Esophagus squamous epithelium (tissue), 4 donors: ENCODE data around the gene COTL1.

Source experiments
- POLR2A ChIP-seq, 4 donors: fragments of 450-650 bp; IDR thresholded peaks; one replicate each; pipeline ENCODE4 v1.6.1; 2017; ENCODE audit warnings: antibody characterized with exemption in 4 of 4, mild to moderate bottlenecking in 4 of 4, moderate library complexity in 3 of 4
- TF ChIP-seq, protein P1 (sequence below), 6 experiments: fragments of 450-650 bp in 4 of 6; fragments of 200-600 bp in 2 of 6; sonication (generic) in 2 of 6; IDR thresholded peaks; one replicate each; pipeline ENCODE4 v1.5.1; 2016 to 2019; ENCODE audit warnings: antibody characterized with exemption in 6 of 6, mild to moderate bottlenecking in 4 of 6, moderate library complexity in 4 of 6

DNA sequence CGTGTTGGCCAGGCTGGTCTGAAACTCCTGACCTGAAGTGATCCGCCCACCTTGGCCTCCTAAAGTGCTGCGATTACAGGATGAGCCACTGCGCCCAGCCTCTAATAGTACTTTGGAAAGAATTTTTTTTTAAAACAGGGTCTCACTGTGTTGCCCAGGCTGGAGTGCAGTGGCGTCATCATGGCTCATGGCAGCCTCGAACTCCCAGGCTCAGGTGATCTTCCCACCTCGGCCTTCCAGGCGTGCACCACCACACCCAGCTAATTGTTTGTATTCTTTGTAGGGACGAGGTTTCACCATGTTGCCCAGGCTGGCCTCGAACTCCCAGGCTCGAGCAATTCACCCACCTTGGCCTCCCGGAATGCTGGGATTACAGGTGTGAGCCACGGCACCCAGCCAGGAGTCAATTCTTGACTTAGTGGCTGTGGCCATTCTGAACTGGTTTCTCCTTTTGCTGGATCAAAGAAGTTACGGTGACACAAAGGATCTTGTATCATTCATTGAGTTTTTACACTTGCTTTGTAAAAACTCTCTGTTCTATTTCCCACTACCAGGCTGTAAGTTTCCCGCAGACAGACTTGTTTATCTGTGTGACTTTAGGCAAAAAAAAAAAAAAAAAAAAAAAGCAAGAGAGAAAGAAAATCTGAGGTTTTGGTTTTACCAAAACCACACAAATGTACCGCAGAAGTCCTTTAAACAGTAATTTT is 12.7 kb upstream of the COTL1 start:
- no peak for TF ChIP-seq POLR2A (IDR thresholded peaks at IDR 0.05)
- TF ChIP-seq, protein P1, sequence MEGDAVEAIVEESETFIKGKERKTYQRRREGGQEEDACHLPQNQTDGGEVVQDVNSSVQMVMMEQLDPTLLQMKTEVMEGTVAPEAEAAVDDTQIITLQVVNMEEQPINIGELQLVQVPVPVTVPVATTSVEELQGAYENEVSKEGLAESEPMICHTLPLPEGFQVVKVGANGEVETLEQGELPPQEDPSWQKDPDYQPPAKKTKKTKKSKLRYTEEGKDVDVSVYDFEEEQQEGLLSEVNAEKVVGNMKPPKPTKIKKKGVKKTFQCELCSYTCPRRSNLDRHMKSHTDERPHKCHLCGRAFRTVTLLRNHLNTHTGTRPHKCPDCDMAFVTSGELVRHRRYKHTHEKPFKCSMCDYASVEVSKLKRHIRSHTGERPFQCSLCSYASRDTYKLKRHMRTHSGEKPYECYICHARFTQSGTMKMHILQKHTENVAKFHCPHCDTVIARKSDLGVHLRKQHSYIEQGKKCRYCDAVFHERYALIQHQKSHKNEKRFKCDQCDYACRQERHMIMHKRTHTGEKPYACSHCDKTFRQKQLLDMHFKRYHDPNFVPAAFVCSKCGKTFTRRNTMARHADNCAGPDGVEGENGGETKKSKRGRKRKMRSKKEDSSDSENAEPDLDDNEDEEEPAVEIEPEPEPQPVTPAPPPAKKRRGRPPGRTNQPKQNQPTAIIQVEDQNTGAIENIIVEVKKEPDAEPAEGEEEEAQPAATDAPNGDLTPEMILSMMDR (IDR thresholded peaks at IDR 0.05) = no peak
